SKM-1 (cell line): ENCODE results near the gene SLC9A1.

Source experiments
- DNase-seq: peaks from one replicate; lab custom pipeline; 2025; ENCODE audit not compliant: unreplicated experiment; lab: John Stamatoyannopoulos, UW

The SLC9A1 gene

GRCh38 chr1:27077968-27078367, 77.0 kb downstream of the SLC9A1 start:
- DNase-seq = no peak

DNA sequence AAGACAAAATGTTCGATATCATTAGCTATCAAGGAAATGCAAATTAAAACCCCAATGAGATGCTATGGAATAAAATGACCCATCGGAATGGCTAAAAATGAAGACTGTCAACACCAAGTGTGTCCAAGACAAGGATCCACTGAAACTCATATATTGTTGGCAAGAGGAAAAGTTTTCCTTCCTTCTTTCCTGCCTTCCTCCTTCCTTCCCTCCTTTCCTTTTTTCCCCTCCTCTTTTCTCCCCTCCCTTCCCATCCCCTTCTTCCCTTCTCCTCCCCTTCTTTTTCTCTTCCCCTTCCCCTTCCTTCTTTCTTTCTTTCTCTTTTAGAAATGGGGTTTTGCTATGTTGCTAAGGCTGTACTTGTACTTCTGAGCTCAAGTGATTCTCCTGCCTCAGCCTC, 78.1 kb downstream of the SLC9A1 start:
- DNase-seq = no peak

DNA sequence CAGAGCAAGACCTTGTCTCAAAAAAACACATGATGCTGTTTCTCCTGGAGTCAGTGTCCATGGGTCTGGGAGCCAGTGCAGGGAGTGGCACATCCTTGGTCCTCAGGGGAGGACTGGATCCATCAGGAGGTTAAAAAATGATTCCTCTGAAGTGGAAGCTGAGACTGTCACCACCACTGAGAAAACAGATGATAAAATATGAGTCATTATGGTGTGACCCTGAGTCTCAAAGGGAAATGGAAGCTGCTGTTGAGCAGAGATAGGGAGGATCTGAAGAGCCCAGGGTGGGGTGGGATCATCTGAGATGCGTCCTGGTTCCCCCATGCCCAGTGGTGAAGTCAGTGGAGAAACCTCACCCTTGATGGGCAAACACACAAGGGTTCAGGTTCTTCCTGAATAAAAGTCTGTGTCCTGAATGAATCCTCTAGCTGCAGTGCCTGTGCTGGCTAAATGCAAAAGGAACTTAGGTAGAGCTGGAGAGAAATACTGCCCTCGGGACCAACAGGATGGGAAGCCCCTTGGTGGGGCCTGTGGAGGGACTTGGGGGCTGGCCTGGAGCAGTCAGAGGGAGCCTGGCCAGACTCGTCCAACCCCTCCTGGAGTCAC, 80.6 kb downstream of the SLC9A1 start:
- no peak for DNase-seq

DNA sequence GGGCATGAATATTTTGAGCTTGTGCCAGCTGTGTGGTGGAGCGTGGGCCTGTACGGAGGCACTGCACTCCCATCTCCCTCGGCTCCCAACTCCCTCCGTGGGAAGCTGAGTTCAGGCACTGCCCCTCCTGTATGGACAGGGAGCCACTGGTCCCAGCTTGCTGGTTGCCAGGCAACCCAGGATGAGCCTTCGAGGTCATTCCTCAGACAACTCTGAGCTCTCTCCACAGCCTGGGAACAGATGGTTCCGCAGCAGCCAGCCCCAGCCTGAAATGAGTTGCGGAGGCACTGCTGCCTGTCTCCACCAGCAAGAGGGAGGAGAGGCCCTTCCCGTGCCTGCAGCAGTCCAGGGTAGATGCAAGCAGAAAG, 83.9 kb downstream of the SLC9A1 start:
- DNase-seq = no peak

GRCh38 chr1:27070390-27071048, 84.4 kb downstream of the SLC9A1 start:
- no peak for DNase-seq

- no peak for DNase-seq
Observed at GRCh38 chr1:27068922-27069321, 86.0 kb downstream of the SLC9A1 start.

- no peak for DNase-seq
Observed at GRCh38 chr1:27065999-27066630, 88.8 kb downstream of the SLC9A1 start.

GRCh38 chr1:27060891-27061290, 94.0 kb downstream of the SLC9A1 start:
- no peak for DNase-seq

DNA sequence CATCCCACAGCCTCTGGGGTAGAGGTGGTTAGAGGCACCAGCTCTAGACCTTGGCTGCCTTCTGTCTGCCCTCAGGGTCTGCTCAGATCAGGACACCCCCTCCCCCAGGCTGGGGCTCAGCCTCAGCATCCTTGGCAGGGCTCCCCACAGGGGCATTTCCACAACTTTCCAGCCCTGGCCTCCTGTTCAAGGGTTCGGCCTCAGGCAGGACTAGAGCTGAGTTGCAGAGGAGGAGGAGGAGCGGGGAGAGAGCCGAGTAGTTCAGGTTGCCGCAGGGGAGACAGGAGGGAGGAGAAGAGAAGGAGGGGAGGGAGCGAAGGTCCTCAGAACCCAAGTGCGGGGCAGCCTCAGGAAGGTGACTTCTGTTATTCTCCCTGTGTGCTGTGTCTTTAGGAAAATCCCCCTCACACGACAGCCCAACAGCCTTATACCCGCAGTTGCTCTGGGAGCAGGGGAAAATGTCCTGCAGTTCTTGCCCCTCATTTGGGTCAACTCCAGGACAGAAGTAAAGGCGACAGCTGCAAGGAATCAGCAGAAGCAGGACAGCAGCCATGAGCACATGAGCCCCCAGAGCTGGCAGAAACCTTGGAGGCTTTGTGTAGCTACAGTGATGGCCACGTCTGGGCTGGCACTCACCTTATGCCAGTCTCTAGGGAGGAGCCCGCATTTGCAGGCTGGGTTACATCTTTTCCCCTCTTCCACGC, 95.8 kb downstream of the SLC9A1 start:
- no peak for DNase-seq

DNA sequence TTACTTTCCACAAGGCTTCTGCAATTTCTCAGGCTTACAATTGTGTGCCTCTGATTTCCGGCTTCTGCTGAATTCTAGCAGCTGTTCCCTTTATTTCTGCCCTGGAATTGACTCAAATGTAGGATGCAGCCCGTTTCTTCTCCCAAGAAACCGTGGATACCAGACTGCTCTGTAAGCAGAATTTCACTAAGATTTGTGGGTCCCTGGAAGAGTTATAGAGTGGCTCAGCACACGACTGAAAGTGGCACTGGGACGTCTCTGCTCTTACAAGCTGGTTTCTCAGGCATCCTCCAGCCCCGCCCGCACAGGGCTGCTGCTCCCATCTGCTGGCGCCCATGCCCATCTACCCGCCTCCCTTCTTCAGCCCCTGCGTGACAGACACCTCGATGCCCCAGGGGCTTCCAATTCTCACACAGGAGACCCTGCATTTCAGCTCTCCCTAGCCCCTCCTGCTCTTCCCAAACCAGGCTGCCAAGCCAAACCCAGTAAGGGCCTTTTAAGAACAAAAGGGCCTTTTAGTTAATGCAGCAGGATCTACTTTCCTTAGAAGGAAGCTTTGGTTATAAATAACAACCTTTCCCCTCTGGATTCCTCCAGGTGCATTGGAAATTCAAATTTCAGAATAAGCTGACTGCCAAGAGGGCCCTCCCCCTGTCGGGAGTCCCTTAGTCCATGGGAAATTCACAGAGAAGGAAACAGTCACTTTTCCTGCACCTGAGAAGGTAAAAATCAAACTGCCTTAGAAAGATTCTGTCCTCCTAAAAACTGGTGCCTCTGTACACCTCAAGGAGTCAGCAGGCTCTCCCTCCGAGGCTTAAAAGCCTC, 96.9 kb downstream of the SLC9A1 start:
- no peak for DNase-seq

DNA sequence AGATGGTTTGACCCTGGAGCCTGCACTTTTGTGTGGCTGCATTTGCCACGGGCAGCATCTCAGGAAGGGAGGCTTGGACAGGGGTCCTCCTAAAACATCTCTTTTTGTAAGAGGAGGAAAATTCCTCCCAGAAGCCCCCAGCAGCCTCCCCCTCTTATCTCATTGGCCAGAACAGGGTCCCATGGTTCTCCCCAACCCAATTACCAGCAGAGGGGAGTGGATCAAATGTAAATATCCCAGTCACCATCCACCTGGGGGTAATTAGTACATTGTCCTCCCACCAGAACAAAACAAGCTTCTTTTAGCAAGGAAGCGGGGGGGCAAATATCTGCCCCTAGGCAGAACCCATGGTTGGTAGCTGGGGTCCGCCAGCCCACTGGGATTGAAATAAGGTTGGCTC, 97.5 kb downstream of the SLC9A1 start:
- no peak for DNase-seq

DNA sequence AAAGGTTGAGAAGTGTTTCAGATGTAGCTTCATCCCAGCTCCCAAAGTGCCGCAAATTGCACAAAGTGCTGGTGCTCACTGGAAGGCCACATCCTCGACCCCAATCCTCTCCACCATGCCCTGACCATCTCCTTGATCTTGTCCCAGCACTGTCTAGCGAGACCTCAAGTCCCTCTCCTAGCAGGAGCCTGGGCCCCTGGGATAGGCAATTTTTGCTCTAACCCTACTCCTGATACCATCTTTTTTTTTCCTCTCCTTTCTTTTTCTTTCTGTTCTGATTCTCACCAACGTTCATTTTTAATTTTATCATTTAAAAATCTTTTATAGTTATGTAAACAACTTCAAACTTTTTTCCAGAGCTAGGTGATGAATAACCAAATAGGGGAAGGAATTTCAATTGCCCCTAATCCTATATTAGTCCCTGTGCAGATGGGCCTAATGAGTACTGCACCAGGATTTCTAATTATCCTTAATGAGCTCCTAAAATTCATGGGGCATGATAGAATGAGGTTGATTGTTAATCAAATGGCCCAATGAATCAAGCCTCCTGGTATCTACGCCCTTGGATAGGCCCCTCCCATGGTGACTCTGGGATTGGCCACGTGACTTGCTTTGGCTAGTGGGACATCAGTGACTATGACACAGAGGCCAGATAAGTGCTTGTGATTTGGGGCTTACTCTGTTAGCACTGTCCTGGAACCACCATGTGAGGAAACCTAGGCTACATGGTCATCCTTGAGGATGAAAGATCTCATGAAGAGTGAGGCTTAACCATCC, 100.8 kb downstream of the SLC9A1 start:
- no peak for DNase-seq

- no peak for DNase-seq
Observed at GRCh38 chr1:27052527-27052926, 102.4 kb downstream of the SLC9A1 start.

DNA sequence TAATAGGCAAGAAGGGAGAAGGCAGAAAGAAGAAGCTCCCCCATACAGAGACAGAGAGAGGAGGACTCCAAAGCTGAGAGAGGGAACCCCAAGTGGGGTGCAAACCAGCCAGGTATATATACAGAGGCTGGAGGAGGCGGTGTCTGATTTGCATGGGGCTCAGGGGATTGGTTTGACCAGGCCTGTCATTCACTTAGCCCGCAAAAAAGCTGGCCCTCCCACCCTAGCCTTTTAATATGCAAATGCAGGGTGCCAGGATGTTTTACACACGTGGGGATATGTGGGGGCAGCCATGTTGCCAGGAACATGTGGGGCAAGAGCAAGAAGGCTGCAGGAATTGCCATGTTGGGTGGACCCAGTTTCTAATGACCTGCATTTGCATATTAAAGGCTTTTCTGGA, 105.3 kb downstream of the SLC9A1 start:
- DNase-seq = no peak

DNA sequence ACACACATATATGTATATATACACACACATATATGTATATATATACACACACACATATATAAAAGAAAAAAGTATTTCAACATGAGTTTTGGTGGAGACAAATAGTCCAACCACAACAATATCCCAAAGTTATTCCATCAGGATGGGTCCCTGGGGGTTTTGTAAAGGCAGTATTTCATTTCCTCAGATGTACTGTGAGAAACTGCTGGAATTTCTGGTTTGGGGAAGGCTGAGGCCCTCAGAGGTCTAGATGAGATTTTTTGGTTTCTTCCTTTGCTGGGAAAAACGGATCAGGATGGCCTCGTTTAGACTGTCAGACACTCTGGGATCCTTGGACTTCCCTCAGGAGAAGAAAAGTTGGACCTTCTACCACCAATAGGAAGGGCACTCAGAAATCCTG, 105.8 kb downstream of the SLC9A1 start:
- DNase-seq = no peak
